SK-N-SH (cell line): ENCODE measurements around the gene MED26. TPM values are rescaled to one million over a fixed set of nuclear protein-coding genes. Genes with fewer than 3 reads are reported as not detected.

Experiments
- CTCF ChIA-PET: fragments of 300-600, 350-600 bp; formaldehyde crosslinking; extraction: SDS; loops from one replicate; lab custom pipeline; 2021; lab: Yijun Ruan, JAX
- POLR2A ChIA-PET: fragments of 350-600 bp; sonication (Branson Sonifier 250); formaldehyde crosslinking; extraction: SDS; loops from one replicate; lab custom pipeline; 2020; ENCODE audit warnings: antibody characterized with exemption, inconsistent platforms; lab: Yijun Ruan, JAX
- DNase-seq: peaks from one replicate; pipeline ENCODE4 v3.0.0; 2012
- H2AFZ ChIP-seq: fragments of 200-600 bp; sonication (generic); 2 replicates; pipeline ENCODE4 v1.8.1; 2016; ENCODE audit warnings: antibody characterized with exemption, mild to moderate bottlenecking, low read depth
- H3F3A ChIP-seq: fragments of 200-600 bp; sonication (generic); replicated peaks from 2 replicates; pipeline ENCODE3; 2016; ENCODE audit warnings: antibody characterized with exemption, mild to moderate bottlenecking; ENCODE audit not compliant: insufficient read depth
- H3K27ac ChIP-seq, 2 experiments: fragments of 200-500 bp in 1 of 2; fragments of 200-600 bp in 1 of 2; sonication (Bioruptor generic) in 1 of 2; sonication (generic), shearing (Covaris generic) in 1 of 2; 2 replicates each; pipeline versions ENCODE4 v1.5.1 to v1.6.1; 2014 to 2016; ENCODE audit warnings: low read depth in 2 of 2, inconsistent platforms in 1 of 2, low read length in 1 of 2, mild to moderate bottlenecking in 1 of 2, mixed read lengths in 1 of 2
- H3K27me3 ChIP-seq: fragments of 200-600 bp; sonication (generic), shearing (Covaris generic); 2 replicates; pipeline ENCODE4 v1.6.1; 2016; ENCODE audit warnings: mixed run types; ENCODE audit not compliant: insufficient read depth
- H3K36me3 ChIP-seq, 2 experiments: fragments of 200-500 bp in 1 of 2; fragments of 200-600 bp in 1 of 2; sonication (Bioruptor generic) in 1 of 2; sonication (generic) in 1 of 2; replicated peaks in 1 of 2; 2 replicates each; pipeline versions ENCODE3 to v1.5.1; 2014 to 2016; ENCODE audit warnings: low read length in 1 of 2, mild to moderate bottlenecking in 1 of 2; ENCODE audit not compliant: insufficient read depth in 2 of 2, control insufficient read depth in 1 of 2
- H3K4me1 ChIP-seq, 2 experiments: fragments of 200-500 bp in 1 of 2; fragments of 200-600 bp in 1 of 2; sonication (Bioruptor generic) in 1 of 2; sonication (generic), shearing (Covaris generic) in 1 of 2; 2 replicates each; pipeline versions ENCODE4 v1.5.1 to v1.6.1; 2014 to 2016; ENCODE audit warnings: low read depth in 1 of 2, low read length in 1 of 2, mixed run types in 1 of 2; ENCODE audit not compliant: insufficient read depth in 2 of 2, control insufficient read depth in 1 of 2
- H3K4me2 ChIP-seq: fragments of 200-600 bp; sonication (generic), shearing (Covaris generic); 2 replicates; pipeline ENCODE4 v1.6.1; 2017; ENCODE audit warnings: mixed run types
- H3K4me3 ChIP-seq, 2 experiments: fragments of 200-500 bp in 1 of 2; fragments of 200-600 bp in 1 of 2; sonication (Bioruptor generic) in 1 of 2; sonication (generic), shearing (Covaris generic) in 1 of 2; 2 replicates each; pipeline versions ENCODE4 v1.5.1 to v1.8.1; 2014 to 2016; ENCODE audit warnings: low read depth in 2 of 2, inconsistent platforms in 1 of 2, low read length in 1 of 2, mild to moderate bottlenecking in 1 of 2, mixed read lengths in 1 of 2, moderate library complexity in 1 of 2
- H3K79me2 ChIP-seq: fragments of 200-600 bp; sonication (generic); 2 replicates; pipeline ENCODE4 v1.8.1; 2017; ENCODE audit warnings: mild to moderate bottlenecking; ENCODE audit not compliant: insufficient read depth
- H3K9ac ChIP-seq: fragments of 200-600 bp; sonication (generic); 2 replicates; pipeline ENCODE4 v1.6.1; 2017; ENCODE audit warnings: mixed run types
- H3K9me2 ChIP-seq: fragments of 200-600 bp; sonication (generic); 2 replicates; pipeline ENCODE4 v1.6.1; 2017; ENCODE audit warnings: mixed run types
- H3K9me3 ChIP-seq: fragments of 200-600 bp; sonication (generic); 2 replicates; pipeline ENCODE4 v1.6.1; 2017; ENCODE audit warnings: mixed run types, mild to moderate bottlenecking, moderate library complexity
- H4K20me1 ChIP-seq: fragments of 200-600 bp; sonication (generic); 2 replicates; pipeline ENCODE4 v1.6.1; 2017; ENCODE audit warnings: mild to moderate bottlenecking, mixed run types; ENCODE audit not compliant: insufficient read depth
- CTCF ChIP-seq: fragments of 200-600 bp; sonication (generic); IDR thresholded peaks from 2 replicates; pipeline ENCODE4 v1.6.1; 2017; ENCODE audit warnings: antibody characterized with exemption, mild to moderate bottlenecking, moderate library complexity
- ELF1 ChIP-seq: IDR thresholded peaks from 2 replicates; pipeline ENCODE4 v1.4.0; 2012
- GABPA ChIP-seq: IDR thresholded peaks from 2 replicates; pipeline ENCODE4 v1.4.0; 2012; ENCODE audit warnings: low read depth, mild to moderate bottlenecking
- GATA2 ChIP-seq: sonication (generic); formaldehyde crosslinking; IDR thresholded peaks from 2 replicates; pipeline ENCODE4 v1.5.0; 2020; ENCODE audit warnings: mild to moderate bottlenecking, missing genetic modification reagents
- NFIC ChIP-seq: IDR thresholded peaks from 2 replicates; pipeline ENCODE4 v1.4.0; 2012; ENCODE audit warnings: borderline replicate concordance
- NRF1 ChIP-seq: IDR thresholded peaks from 2 replicates; pipeline ENCODE4 v1.6.1; 2012; ENCODE audit warnings: low read depth, mild to moderate bottlenecking, low read length
- RAD21 ChIP-seq: IDR thresholded peaks from 2 replicates; pipeline ENCODE4 v1.6.1; 2012; ENCODE audit warnings: mild to moderate bottlenecking, low read length
- RCOR1 ChIP-seq: fragments of 150-350 bp; IDR thresholded peaks from 2 replicates; pipeline ENCODE4 v1.6.1; 2017; ENCODE audit warnings: antibody characterized with exemption, low read length
- SIN3A ChIP-seq: IDR thresholded peaks from 2 replicates; pipeline ENCODE4 v1.6.1; 2012; ENCODE audit warnings: low read depth, mild to moderate bottlenecking, low read length, moderate library complexity, borderline replicate concordance
- TAF1 ChIP-seq: IDR thresholded peaks from 2 replicates; pipeline ENCODE4 v1.6.1; 2012; ENCODE audit warnings: low read depth, mild to moderate bottlenecking, low read length, moderate library complexity, borderline replicate concordance
- TCF12 ChIP-seq: IDR thresholded peaks from 2 replicates; pipeline ENCODE4 v1.4.0; 2012
- YY1 ChIP-seq: IDR thresholded peaks from 2 replicates; pipeline ENCODE4 v1.4.0; 2012; ENCODE audit warnings: low read depth, mild to moderate bottlenecking
- WGBS: methylation state at CpG from one replicate; pipeline ENCODE4 v1.1.6; 2017; ENCODE audit warnings: low lambda C conversion rate; 5-methylcytosine and 5-hydroxymethylcytosine counted together
- polyA plus RNA-seq, 3 experiments: library from polyadenylated mRNA; depleted of rRNA; stranded (reverse); fragments of >200 nt; gene quantifications; 2 replicates each; pipeline ENCODE4 v1.2.3, GENCODE V29; 2012
- TF ChIP-seq, protein P1 (sequence below): fragments of 150-350 bp; IDR thresholded peaks from 2 replicates; pipeline ENCODE4 v1.6.1; 2016; ENCODE audit warnings: mild to moderate bottlenecking, low read depth, low read length
- TF ChIP-seq, protein P2 (sequence below): IDR thresholded peaks from 2 replicates; pipeline ENCODE4 v1.4.0; 2012; ENCODE audit warnings: low read depth, borderline replicate concordance
- TF ChIP-seq, protein P3 (sequence below): IDR thresholded peaks from 2 replicates; pipeline ENCODE4; 2012

MED26 gene
- polyA plus RNA-seq, 1 of the 3 experiments (the other 2 are of a cell fraction) = 3.5 TPM

DNA sequence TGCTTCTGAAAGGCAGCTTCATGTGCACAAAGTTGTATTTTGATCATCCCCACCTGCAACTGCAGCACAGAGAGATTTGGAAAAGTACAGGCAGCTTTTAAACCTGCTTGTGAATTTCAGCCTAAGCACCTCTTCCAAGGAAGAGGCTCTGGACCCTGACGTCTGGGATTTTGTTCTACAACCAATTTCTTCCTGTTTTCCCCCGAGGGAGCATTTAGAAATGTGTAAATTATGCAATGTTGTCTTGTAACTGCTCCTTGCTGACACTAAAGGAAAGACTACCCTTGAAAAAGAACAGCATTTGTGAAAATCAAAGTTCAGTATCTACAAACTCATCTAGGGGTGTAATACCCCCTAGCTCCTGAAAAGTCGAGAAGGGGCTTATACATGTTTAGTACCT, 15.4 kb downstream of the MED26 start:
- Histone ChIP-seq H3K27ac (no peak overlapping the region), H3K4me2 (no peak overlapping the region), H3K36me3 (no peaks in the 10 kb centered on the region), H3K27me3 (no peaks in the 10 kb centered on the region), H3K9me2 (no peaks in the 10 kb centered on the region), H3K4me3 (no peak overlapping the region), H4K20me1 (peaks cover 98% of the 10 kb centered on the region), H3K9ac (no peak overlapping the region)
- CTCF ChIA-PET = interaction anchor here (0.7 to 1.2 kb wide), 3 partner anchors 10 to 274 kb away, joined by 3 to 4 read pairs (median 3); no protein-coding TSS in a partner anchor
- 82% methylated on average over 3 of the region's 3 CpGs for WGBS
- POLR2A ChIA-PET = interaction anchor here (0.9 to 1.0 kb wide), 2 partner anchors 9 to 47 kb away, joined by 3 to 5 read pairs; no protein-coding TSS in a partner anchor
- no peak for DNase-seq
- no peak for TF ChIP-seq GATA2 (CRISPR knock-in tag)
- no peak for TF ChIP-seq CTCF
- no peak for TF ChIP-seq YY1
- no peak for TF ChIP-seq TAF1
- TF ChIP-seq NFIC = no peak
- TF ChIP-seq RAD21 = no peak
- TF ChIP-seq TCF12 = no peak
- TF ChIP-seq, all 33 proteins: peak for 0
- no peak overlapping the region for H2AFZ ChIP-seq
- peaks cover 0 to 7% of the 10 kb centered on the region in 2 experiments; a peak in 2 of 4 replicates for H3K4me1 ChIP-seq
- no peaks in the 10 kb centered on the region for H3K9me3 ChIP-seq
- H3F3A ChIP-seq = no peaks in the 10 kb centered on the region
- peaks cover 100% of the 10 kb centered on the region for H3K79me2 ChIP-seq

DNA sequence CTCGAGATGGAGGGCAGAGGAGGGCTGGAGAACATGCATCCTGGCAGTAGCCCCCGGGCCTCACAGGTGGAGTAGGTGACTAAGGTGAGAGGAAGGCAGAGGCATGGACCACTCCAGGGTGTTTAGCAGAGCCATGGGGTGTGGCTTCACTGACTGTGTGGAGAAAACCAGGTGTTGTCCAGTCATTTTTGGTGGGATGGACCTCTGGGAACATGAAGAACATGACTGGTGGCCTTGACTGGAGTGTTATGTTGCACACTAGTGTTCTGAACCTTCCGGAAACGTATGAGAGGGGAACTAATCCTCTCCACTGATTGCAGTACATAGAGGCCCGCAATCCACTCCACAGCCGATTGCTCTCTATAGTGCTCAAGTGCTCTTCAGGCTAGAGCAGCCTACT, 16.9 kb downstream of the MED26 start:
- WGBS = 91% methylated on average over 4 of the region's 6 CpGs
- H3K9me3 ChIP-seq = no peaks in the 10 kb centered on the region
- H3K27ac ChIP-seq = no peak overlapping the region
- no peaks in the 10 kb centered on the region for H3K9me2 ChIP-seq
- no peaks in the 10 kb centered on the region for H3K36me3 ChIP-seq
- H3F3A ChIP-seq = no peaks in the 10 kb centered on the region
- H3K4me2 ChIP-seq = no peak overlapping the region
- H3K4me3 ChIP-seq = no peak overlapping the region
- no peaks in the 10 kb centered on the region for H3K27me3 ChIP-seq
- CTCF ChIA-PET = no interaction called here
- no peak overlapping the region for H2AFZ ChIP-seq
- peaks cover 0 to 10% of the 10 kb centered on the region in 2 experiments; a peak in 2 of 4 replicates for H3K4me1 ChIP-seq
- H3K9ac ChIP-seq = no peak overlapping the region
- TF ChIP-seq GATA2 (CRISPR knock-in tag) = no peak
- TF ChIP-seq, protein P1, sequence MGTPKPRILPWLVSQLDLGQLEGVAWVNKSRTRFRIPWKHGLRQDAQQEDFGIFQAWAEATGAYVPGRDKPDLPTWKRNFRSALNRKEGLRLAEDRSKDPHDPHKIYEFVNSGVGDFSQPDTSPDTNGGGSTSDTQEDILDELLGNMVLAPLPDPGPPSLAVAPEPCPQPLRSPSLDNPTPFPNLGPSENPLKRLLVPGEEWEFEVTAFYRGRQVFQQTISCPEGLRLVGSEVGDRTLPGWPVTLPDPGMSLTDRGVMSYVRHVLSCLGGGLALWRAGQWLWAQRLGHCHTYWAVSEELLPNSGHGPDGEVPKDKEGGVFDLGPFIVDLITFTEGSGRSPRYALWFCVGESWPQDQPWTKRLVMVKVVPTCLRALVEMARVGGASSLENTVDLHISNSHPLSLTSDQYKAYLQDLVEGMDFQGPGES = no peak
- no peak for TF ChIP-seq GABPA
- no peak for TF ChIP-seq RCOR1
- TF ChIP-seq, protein P2, sequence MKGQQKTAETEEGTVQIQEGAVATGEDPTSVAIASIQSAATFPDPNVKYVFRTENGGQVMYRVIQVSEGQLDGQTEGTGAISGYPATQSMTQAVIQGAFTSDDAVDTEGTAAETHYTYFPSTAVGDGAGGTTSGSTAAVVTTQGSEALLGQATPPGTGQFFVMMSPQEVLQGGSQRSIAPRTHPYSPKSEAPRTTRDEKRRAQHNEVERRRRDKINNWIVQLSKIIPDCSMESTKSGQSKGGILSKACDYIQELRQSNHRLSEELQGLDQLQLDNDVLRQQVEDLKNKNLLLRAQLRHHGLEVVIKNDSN = no peak
- TF ChIP-seq RAD21 = no peak
- no peak for TF ChIP-seq SIN3A
- no peak for TF ChIP-seq NRF1
- TF ChIP-seq CTCF = no peak
- TF ChIP-seq, protein P3, sequence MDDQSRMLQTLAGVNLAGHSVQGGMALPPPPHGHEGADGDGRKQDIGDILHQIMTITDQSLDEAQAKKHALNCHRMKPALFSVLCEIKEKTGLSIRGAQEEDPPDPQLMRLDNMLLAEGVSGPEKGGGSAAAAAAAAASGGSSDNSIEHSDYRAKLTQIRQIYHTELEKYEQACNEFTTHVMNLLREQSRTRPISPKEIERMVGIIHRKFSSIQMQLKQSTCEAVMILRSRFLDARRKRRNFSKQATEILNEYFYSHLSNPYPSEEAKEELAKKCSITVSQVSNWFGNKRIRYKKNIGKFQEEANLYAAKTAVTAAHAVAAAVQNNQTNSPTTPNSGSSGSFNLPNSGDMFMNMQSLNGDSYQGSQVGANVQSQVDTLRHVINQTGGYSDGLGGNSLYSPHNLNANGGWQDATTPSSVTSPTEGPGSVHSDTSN = no peak
- TF ChIP-seq ELF1 = no peak
- TF ChIP-seq YY1 = no peak
- no peak for TF ChIP-seq NFIC
- H4K20me1 ChIP-seq = peaks cover 93% of the 10 kb centered on the region
- POLR2A ChIA-PET = no interaction called here
- peaks cover 100% of the 10 kb centered on the region for H3K79me2 ChIP-seq
- DNase-seq = no peak
